Endothelial cell of umbilical vein (primary cell): ENCODE measurements around the gene NGFR. TPM values are rescaled to one million over a fixed set of nuclear protein-coding genes. Genes with fewer than 3 reads are reported as not detected.

ENCODE experiments used
- BruUV-seq: library from RNA; stranded (reverse); fragments of 400-500 nt; replicated peaks from 2 replicates; lab custom pipeline; 2021; lab: Mats Ljungman, UMichigan
- CTCF ChIA-PET: fragments of 300-600, 350-600 bp; sonication (Branson Sonifier 250); formaldehyde crosslinking; loops from one replicate; lab custom pipeline; 2021; ENCODE audit warnings: antibody characterized with exemption, inconsistent platforms; lab: Charles Lee
- POLR2A ChIA-PET: fragments of 300-600, 350-600 bp; sonication (Branson Sonifier 250); formaldehyde crosslinking; loops from one replicate; lab custom pipeline; 2021; ENCODE audit warnings: antibody characterized with exemption, inconsistent platforms; lab: Charles Lee
- DNase-seq: peaks from one replicate; pipeline ENCODE4 v3.0.0-alpha.2; 2011; ENCODE audit warnings: low read depth, low spot score
- FAIRE-seq: peaks from 2 replicates; lab custom pipeline; 2011; peaks lifted over from hg19 to GRCh38; lab: Jason Lieb, UNC
- H2AFZ ChIP-seq: 2 replicates; pipeline ENCODE4 v1.6.0; 2012; ENCODE audit warnings: low read depth, low read length, control low read depth, inconsistent platforms
- H3K27ac ChIP-seq: 2 replicates; pipeline ENCODE4 v1.5.1; 2011; ENCODE audit warnings: low read depth, mild to moderate bottlenecking, control low read depth, low read length, moderate library complexity; ENCODE audit not compliant: insufficient read depth
- H3K27me3 ChIP-seq, 2 experiments: 2 replicates each; pipeline versions ENCODE4 v1.6.0 to v1.6.1; 2011; ENCODE audit warnings: low read length in 2 of 2, mixed read lengths in 1 of 2; ENCODE audit not compliant: control insufficient read depth in 2 of 2, insufficient read depth in 2 of 2
- H3K36me3 ChIP-seq, 2 experiments: 2 replicates in 1 of 2; 3 replicates in 1 of 2; pipeline ENCODE4 v1.5.1; 2011; ENCODE audit warnings: low read length in 2 of 2, mild to moderate bottlenecking in 1 of 2, moderate library complexity in 1 of 2; ENCODE audit not compliant: control insufficient read depth in 2 of 2, insufficient read depth in 2 of 2; ENCODE audit errors: extremely low read depth in 1 of 2
- H3K4me1 ChIP-seq: 3 replicates; pipeline ENCODE4 v1.5.1; 2011; ENCODE audit warnings: mild to moderate bottlenecking, low read length; ENCODE audit not compliant: control insufficient read depth, insufficient read depth; ENCODE audit errors: extremely low read depth
- H3K4me2 ChIP-seq: 2 replicates; pipeline ENCODE4 v1.6.1; 2011; ENCODE audit warnings: low read length, control low read depth, mixed read lengths; ENCODE audit not compliant: insufficient read depth
- H3K4me3 ChIP-seq, 3 experiments: fragments of 200-600 bp in 1 of 3; sonication (generic), shearing (Covaris generic) in 1 of 3; replicated peaks in 1 of 3; 2 replicates each; pipeline ENCODE4 v1.5.1; 2011 to 2016; ENCODE audit warnings: control low read depth in 3 of 3, low read length in 3 of 3, mild to moderate bottlenecking in 2 of 3, inconsistent platforms in 1 of 3, low read depth in 1 of 3, moderate library complexity in 1 of 3; ENCODE audit not compliant: insufficient read depth in 1 of 3
- H3K79me2 ChIP-seq: 2 replicates; pipeline ENCODE4 v1.6.0; 2012; ENCODE audit warnings: low read length, inconsistent platforms; ENCODE audit not compliant: control insufficient read depth, insufficient read depth
- H3K9ac ChIP-seq: replicated peaks from 2 replicates; pipeline ENCODE3; 2011; ENCODE audit warnings: low read length, control low read depth; ENCODE audit not compliant: insufficient read depth; ENCODE audit errors: extremely low read depth
- H3K9me1 ChIP-seq: replicated peaks from 3 replicates; pipeline ENCODE4 v1.6.0; 2011; ENCODE audit warnings: mild to moderate bottlenecking, low read length; ENCODE audit not compliant: control insufficient read depth, insufficient read depth; ENCODE audit errors: extremely low read depth
- H3K9me3 ChIP-seq: replicated peaks from 2 replicates; pipeline ENCODE4 v1.5.1; 2012; ENCODE audit warnings: low read length, inconsistent platforms; ENCODE audit not compliant: control insufficient read depth, insufficient read depth
- H4K20me1 ChIP-seq: replicated peaks from 2 replicates; pipeline ENCODE3; 2011; ENCODE audit warnings: mild to moderate bottlenecking, low read length; ENCODE audit not compliant: control insufficient read depth, insufficient read depth; ENCODE audit errors: extremely low read depth
- EZH2 ChIP-seq: IDR thresholded peaks from 2 replicates; pipeline ENCODE4 v1.6.1; 2012; ENCODE audit warnings: borderline replicate concordance, low read depth, mild to moderate bottlenecking, moderate library complexity, low read length, inconsistent platforms; ENCODE audit not compliant: severe bottlenecking
- FOS ChIP-seq: IDR thresholded peaks from 2 replicates; pipeline ENCODE4 v1.6.1; 2011; ENCODE audit warnings: mild to moderate bottlenecking, low read length, moderate library complexity, borderline replicate concordance; ENCODE audit not compliant: insufficient read depth
- GATA2 ChIP-seq: IDR thresholded peaks from 2 replicates; pipeline ENCODE4 v1.7.0; 2011; ENCODE audit warnings: low read depth, mild to moderate bottlenecking, moderate library complexity, mixed read lengths, low read length; ENCODE audit not compliant: insufficient read length, insufficient read depth
- JUN ChIP-seq: IDR thresholded peaks from 2 replicates; pipeline ENCODE4 v1.6.1; 2011; ENCODE audit warnings: borderline replicate concordance, low read depth; ENCODE audit not compliant: insufficient read length, insufficient read depth
- MYC ChIP-seq: IDR thresholded peaks from one replicate; pipeline ENCODE4 v1.6.1; 2011; ENCODE audit warnings: mild to moderate bottlenecking, low read depth, low read length
- POLR2A ChIP-seq: IDR thresholded peaks from 2 replicates; pipeline ENCODE4 v1.6.1; 2012; ENCODE audit warnings: low read depth, mild to moderate bottlenecking, control low read depth, low read length
- POLR2AphosphoS5 ChIP-seq: IDR thresholded peaks from 2 replicates; pipeline ENCODE4 v1.6.1; 2012; ENCODE audit warnings: low read depth, mild to moderate bottlenecking, control low read depth, low read length, moderate library complexity; ENCODE audit not compliant: insufficient read depth
- dilution Hi-C: fragments of 300-500 bp; cut with MboI; formaldehyde crosslinking; loops from one replicate; pipeline ENCODE4 v1.15.0; 2019; ENCODE audit warnings: low sequenced_read_pairs; ENCODE audit not compliant: extremely low pct_ligation_motif_present
- intact Hi-C: fragments of 100-400 bp; cut with micrococcal nuclease; formaldehyde crosslinking; loops from one replicate; pipeline ENCODE4 v1.10.0; 2022
- polyA plus RNA-seq, 4 experiments: library from polyadenylated mRNA; depleted of rRNA in 3 of 4; stranded (reverse) in 3 of 4; unstranded in 1 of 4; fragments of >200 nt; gene quantifications; 2 replicates each; pipeline versions ENCODE4 v1.2.1 to v1.2.3, GENCODE V29; 2011 to 2012; ENCODE audit warnings: missing spikeins in 1 of 4
- total RNA-seq: library from RNA; stranded (reverse); gene quantifications from 2 replicates; pipeline ENCODE4 v1.2.3, GENCODE V29; 2021
- TF ChIP-seq, protein P1 (sequence below), 2 donors: IDR thresholded peaks; 1 replicate in 1 of 2; 2 replicates in 1 of 2; pipeline ENCODE4 v1.5.1; 2011; ENCODE audit warnings: low read length in 2 of 2, mild to moderate bottlenecking in 2 of 2, moderate library complexity in 2 of 2, control low read depth in 1 of 2, inconsistent platforms in 1 of 2, low read depth in 1 of 2; ENCODE audit not compliant: insufficient read depth in 1 of 2; ENCODE audit errors: extremely low read depth in 1 of 2
- TF ChIP-seq, protein P2 (sequence below): IDR thresholded peaks from 2 replicates; pipeline ENCODE4 v1.6.1; 2011; ENCODE audit not compliant: insufficient read depth, insufficient read length

NGFR gene
- total and polyA plus RNA-seq, 2 donors (not counting 3 experiments of a cell fraction or from before 2014, with no cell fraction given): not detected

DNA sequence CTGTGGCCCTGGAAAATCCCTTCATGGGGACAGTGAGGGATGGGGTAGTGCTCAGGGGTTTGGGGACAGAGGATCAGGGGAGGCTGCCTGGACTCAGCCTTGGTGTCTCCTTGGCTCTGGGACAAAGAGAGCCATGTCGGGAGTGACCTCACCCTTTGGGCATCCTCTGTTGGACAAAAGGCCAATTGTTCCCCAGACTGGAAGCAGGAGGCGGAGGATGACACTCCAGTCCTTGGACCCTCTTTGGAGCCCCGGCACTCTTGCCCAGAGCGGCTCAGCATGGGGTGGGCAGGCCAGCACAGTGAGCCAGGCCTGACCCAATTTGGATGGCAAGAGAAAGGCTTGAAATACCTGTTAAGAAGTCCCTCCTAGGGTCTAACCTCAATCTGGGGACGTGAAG lies 41.0 kb upstream of the NGFR start:
- H3K36me3 ChIP-seq: no peaks in the 10 kb centered on the region
- H3K9ac ChIP-seq: no peak overlapping the region
- no peaks in the 10 kb centered on the region for H4K20me1 ChIP-seq
- no peak overlapping the region for H3K4me2 ChIP-seq
- H3K4me1 ChIP-seq: no peaks in the 10 kb centered on the region
- FAIRE-seq (no peak), DNase-seq (no peak)
- H2AFZ ChIP-seq: no peak overlapping the region
- H3K9me1 ChIP-seq: no peaks in the 10 kb centered on the region
- no peaks in the 10 kb centered on the region for H3K79me2 ChIP-seq
- intact Hi-C loops: no loop called here
- no peak overlapping the region for H3K27ac ChIP-seq
- no TSS peak for BruUV-seq
- no peak overlapping the region for H3K4me3 ChIP-seq
- ChIA-PET CTCF (interaction anchor here (1.2 kb wide), 1 partner anchor 9 kb away, joined by 3 read pairs; no protein-coding TSS in a partner anchor), POLR2A (no interaction called here)
- H3K27me3 ChIP-seq: peaks cover 19 to 21% of the 10 kb centered on the region in 2 experiments
- TF ChIP-seq MYC: no peak
- TF ChIP-seq JUN: no peak
- no peaks in the 10 kb centered on the region for H3K9me3 ChIP-seq
- dilution Hi-C loops: no loop called here

DNA sequence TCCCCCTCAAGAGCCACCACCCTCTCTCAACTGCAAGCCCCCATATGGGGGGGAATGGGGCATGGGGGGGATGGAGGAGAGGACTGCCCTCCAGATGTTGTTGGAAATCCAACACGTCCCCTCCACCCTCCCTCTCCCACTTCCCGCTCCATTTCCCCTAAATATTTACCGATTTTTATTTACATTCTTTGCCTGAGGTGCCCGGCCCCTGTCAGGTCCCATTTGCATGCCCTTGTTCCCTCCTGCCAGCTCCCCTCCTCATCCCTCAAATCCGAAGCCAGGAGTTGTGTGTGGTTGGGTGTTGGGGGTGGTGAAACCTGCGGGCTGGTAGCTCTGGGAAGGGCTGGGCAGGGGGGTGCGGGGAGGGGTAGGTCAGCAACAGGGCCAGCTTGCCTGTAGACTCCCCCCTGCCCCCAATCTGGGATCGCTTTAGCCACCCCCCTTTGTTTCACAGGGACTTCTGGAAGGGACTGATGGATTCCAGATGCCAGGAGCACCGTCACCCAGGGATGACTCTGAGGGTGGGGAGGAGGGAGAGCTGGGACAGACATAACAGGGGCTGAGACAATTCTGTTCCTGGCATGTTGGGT lies 39.7 kb upstream of the NGFR start:
- Histone ChIP-seq H3K4me3 (no peak overlapping the region), H3K9me3 (no peaks in the 10 kb centered on the region), H3K79me2 (no peaks in the 10 kb centered on the region), H3K27ac (no peak overlapping the region), H3K4me1 (no peaks in the 10 kb centered on the region), H2AFZ (no peak overlapping the region), H3K36me3 (no peaks in the 10 kb centered on the region), H3K4me2 (no peak overlapping the region), H4K20me1 (no peaks in the 10 kb centered on the region), H3K9ac (no peak overlapping the region), H3K9me1 (no peaks in the 10 kb centered on the region), H3K27me3 (peaks cover 25 to 27% of the 10 kb centered on the region in 2 experiments)
- ChIA-PET POLR2A (no interaction called here), CTCF (interaction anchor here (1.7 kb wide), 1 partner anchor 9 kb away, joined by 3 read pairs; no protein-coding TSS in a partner anchor)
- no peak for TF ChIP-seq POLR2AphosphoS5
- no peak for TF ChIP-seq FOS
- no peak for TF ChIP-seq MYC
- TF ChIP-seq POLR2A: no peak
- no peak for TF ChIP-seq JUN
- no peak for TF ChIP-seq EZH2
- TF ChIP-seq, protein P1, sequence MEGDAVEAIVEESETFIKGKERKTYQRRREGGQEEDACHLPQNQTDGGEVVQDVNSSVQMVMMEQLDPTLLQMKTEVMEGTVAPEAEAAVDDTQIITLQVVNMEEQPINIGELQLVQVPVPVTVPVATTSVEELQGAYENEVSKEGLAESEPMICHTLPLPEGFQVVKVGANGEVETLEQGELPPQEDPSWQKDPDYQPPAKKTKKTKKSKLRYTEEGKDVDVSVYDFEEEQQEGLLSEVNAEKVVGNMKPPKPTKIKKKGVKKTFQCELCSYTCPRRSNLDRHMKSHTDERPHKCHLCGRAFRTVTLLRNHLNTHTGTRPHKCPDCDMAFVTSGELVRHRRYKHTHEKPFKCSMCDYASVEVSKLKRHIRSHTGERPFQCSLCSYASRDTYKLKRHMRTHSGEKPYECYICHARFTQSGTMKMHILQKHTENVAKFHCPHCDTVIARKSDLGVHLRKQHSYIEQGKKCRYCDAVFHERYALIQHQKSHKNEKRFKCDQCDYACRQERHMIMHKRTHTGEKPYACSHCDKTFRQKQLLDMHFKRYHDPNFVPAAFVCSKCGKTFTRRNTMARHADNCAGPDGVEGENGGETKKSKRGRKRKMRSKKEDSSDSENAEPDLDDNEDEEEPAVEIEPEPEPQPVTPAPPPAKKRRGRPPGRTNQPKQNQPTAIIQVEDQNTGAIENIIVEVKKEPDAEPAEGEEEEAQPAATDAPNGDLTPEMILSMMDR (IDR thresholded peaks at IDR 0.05; ENCODE audit: extremely low read depth in 1 of 2, insufficient read depth in 1 of 2, low read depth in 1 of 2, low read length in 2 of 2): no peak
- TF ChIP-seq, protein P2, sequence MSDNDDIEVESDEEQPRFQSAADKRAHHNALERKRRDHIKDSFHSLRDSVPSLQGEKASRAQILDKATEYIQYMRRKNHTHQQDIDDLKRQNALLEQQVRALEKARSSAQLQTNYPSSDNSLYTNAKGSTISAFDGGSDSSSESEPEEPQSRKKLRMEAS: no peak
- no peak for TF ChIP-seq GATA2
- dilution Hi-C loops (no loop called here), intact Hi-C loops (no loop called here)
- DNase-seq (no peak), FAIRE-seq (no peak)
- no TSS peak for BruUV-seq
